Vagina (tissue), 2 donors: ENCODE results near the gene MSN.

Experiments used
- POLR2AphosphoS5 ChIP-seq, 2 donors: sonication (generic); formaldehyde crosslinking; IDR thresholded peaks; one replicate each; pipeline ENCODE4 v1.9.0; 2017; ENCODE audit warnings: antibody characterized with exemption in 2 of 2, mild to moderate bottlenecking in 2 of 2, low read depth in 1 of 2; ENCODE audit not compliant: insufficient read depth in 1 of 2
- TF ChIP-seq, protein P1 (sequence below), 3 experiments: fragments of 450-650 bp in 2 of 3; fragments of 200-600 bp in 1 of 3; sonication (generic) in 1 of 3; IDR thresholded peaks; one replicate each; pipeline ENCODE4 v1.5.1; 2017 to 2019; ENCODE audit warnings: antibody characterized with exemption in 3 of 3, mild to moderate bottlenecking in 2 of 3, moderate library complexity in 2 of 3

DNA sequence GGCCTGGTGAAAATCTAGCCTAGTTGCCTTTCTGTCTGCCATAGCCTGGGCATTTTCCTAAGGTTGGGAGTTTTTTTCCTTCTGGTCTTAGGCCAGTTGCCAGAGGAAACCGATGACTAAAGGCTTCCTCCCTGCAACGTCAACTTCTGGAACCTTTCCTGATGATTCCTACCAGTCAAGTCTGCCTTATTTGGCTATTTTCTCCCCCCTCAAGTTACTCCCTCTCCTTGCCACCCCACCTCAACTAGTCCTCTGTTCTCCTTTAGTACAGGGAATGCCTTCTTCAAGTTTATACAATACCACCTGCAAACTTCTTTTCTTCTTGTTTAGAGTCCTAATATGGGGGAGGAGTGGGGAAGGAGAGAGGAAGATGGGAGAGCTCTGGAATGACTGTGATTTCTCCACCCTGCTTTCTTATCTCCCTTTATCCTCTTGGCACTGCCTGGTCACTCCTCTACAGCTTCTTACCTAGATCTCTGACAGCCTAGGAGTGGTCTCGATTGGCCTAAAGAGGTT lies 10.6 kb downstream of the MSN start:
- TF ChIP-seq, protein P1, sequence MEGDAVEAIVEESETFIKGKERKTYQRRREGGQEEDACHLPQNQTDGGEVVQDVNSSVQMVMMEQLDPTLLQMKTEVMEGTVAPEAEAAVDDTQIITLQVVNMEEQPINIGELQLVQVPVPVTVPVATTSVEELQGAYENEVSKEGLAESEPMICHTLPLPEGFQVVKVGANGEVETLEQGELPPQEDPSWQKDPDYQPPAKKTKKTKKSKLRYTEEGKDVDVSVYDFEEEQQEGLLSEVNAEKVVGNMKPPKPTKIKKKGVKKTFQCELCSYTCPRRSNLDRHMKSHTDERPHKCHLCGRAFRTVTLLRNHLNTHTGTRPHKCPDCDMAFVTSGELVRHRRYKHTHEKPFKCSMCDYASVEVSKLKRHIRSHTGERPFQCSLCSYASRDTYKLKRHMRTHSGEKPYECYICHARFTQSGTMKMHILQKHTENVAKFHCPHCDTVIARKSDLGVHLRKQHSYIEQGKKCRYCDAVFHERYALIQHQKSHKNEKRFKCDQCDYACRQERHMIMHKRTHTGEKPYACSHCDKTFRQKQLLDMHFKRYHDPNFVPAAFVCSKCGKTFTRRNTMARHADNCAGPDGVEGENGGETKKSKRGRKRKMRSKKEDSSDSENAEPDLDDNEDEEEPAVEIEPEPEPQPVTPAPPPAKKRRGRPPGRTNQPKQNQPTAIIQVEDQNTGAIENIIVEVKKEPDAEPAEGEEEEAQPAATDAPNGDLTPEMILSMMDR (IDR thresholded peaks at IDR 0.05): no peak
- peak in 1 of 2 donors; percentile 74 for TF ChIP-seq POLR2AphosphoS5 (IDR thresholded peaks at IDR 0.05; ENCODE audit: insufficient read depth in 1 of 2, low read depth in 1 of 2)
